K562 (cell line): ENCODE measurements around the gene SLC3A2. TPM values are rescaled to one million over a fixed set of nuclear protein-coding genes. Genes with fewer than 3 reads are reported as not detected.

Experiments
- BRCA1 ChIP-seq, 2 experiments: fragments of 450-650 bp in 1 of 2; sonication (generic) in 1 of 2; formaldehyde crosslinking in 1 of 2; IDR thresholded peaks; 2 replicates each; pipeline versions ENCODE4 v1.5.0 to v1.6.1; 2017 to 2020; ENCODE audit warnings: mild to moderate bottlenecking in 1 of 2, missing genetic modification reagents in 1 of 2
- CTBP1 ChIP-seq: fragments of 450-650 bp; IDR thresholded peaks from 2 replicates; pipeline ENCODE4 v1.6.1; 2016; ENCODE audit warnings: borderline replicate concordance
- E2F3 ChIP-seq: fragments of 250-450 bp; sonication (Bioruptor Pico); IDR thresholded peaks from 2 replicates; pipeline ENCODE4 v1.4.0; 2020; ENCODE audit warnings: mild to moderate bottlenecking
- GABPA ChIP-seq: fragments of 200-800 bp; sonication (Bioruptor generic); conservative IDR thresholded peaks from 2 replicates; pipeline ENCODE4 v1.6.1; 2016; ENCODE audit warnings: low read depth, missing genetic modification characterization, missing compliant biosample characterization
- HDAC1 ChIP-seq, 2 experiments: fragments of 450-650 bp; IDR thresholded peaks; 2 replicates each; pipeline ENCODE4 v1.6.1; 2016 to 2017; ENCODE audit warnings: inconsistent platforms in 1 of 2, mild to moderate bottlenecking in 1 of 2, moderate library complexity in 1 of 2
- MAFG ChIP-seq: fragments of 450-650 bp; conservative IDR thresholded peaks from 2 replicates; pipeline ENCODE4 v1.6.1; 2016; ENCODE audit warnings: missing genetic modification characterization, missing compliant biosample characterization
- MTA1 ChIP-seq: fragments of 450-650 bp; IDR thresholded peaks from 2 replicates; pipeline ENCODE4 v1.6.1; 2017; ENCODE audit warnings: borderline replicate concordance
- PHF20 ChIP-seq: fragments of 450-650 bp; IDR thresholded peaks from 2 replicates; pipeline ENCODE4 v1.6.1; 2018; ENCODE audit not compliant: partially characterized antibody
- ZNF778 ChIP-seq: fragments of 450-650 bp; formaldehyde crosslinking; IDR thresholded peaks from 2 replicates; pipeline ENCODE4 v1.4.0; 2020; ENCODE audit warnings: mild to moderate bottlenecking, moderate library complexity
- polyA plus RNA-seq, 8 experiments: library from polyadenylated mRNA; depleted of rRNA in 4 of 8; stranded (reverse) in 5 of 8; unstranded in 3 of 8; fragments of >200 nt; fragmentation: Nextera tagmentation in 2 of 8; fragmentation: Illumina TruSeq in 1 of 8; extraction: Ambion mirVana in 2 of 8; extraction: Trizol in 1 of 8; gene quantifications; 2 replicates each; pipeline versions ENCODE4 v1.2.1 to v1.2.3, GENCODE V29; 2011 to 2014; ENCODE audit warnings: inconsistent platforms in 1 of 8, missing spikeins in 1 of 8
- total RNA-seq, 7 experiments: library from RNA; depleted of rRNA in 6 of 7; stranded (reverse); fragments of >200 nt in 6 of 7; fragmentation: Illumina TruSeq in 2 of 7; extraction: Trizol in 2 of 7; gene quantifications; 2 replicates each; pipeline versions ENCODE4 v1.2.1 to v1.2.3, GENCODE V29; 2011 to 2021; ENCODE audit warnings: low replicate concordance in 1 of 7
- TF ChIP-seq, protein P1 (sequence below): fragments of 450-650 bp; IDR thresholded peaks from 2 replicates; pipeline ENCODE4 v1.6.1; 2018; ENCODE audit not compliant: partially characterized antibody
- TF ChIP-seq, protein P2 (sequence below): fragments of 250-450 bp; sonication (Bioruptor Pico); IDR thresholded peaks from 2 replicates; pipeline ENCODE4 v1.4.0; 2020
- TF ChIP-seq, protein P3 (sequence below): sonication (generic); formaldehyde crosslinking; IDR thresholded peaks from 2 replicates; pipeline ENCODE4 v1.8.0; 2022; ENCODE audit warnings: missing genetic modification reagents, mild to moderate bottlenecking, moderate library complexity, borderline replicate concordance
- TF ChIP-seq, protein P4 (sequence below): sonication (generic); formaldehyde crosslinking; IDR thresholded peaks from 2 replicates; pipeline ENCODE4 v1.8.0; 2022; ENCODE audit warnings: mild to moderate bottlenecking, missing genetic modification reagents

Gene SLC3A2
- total and polyA plus RNA-seq, 9 of the 15 experiments (the other 6 are each of a cell fraction or from before 2014, with no cell fraction given), result 20.0 to 296 (median 214) TPM

DNA sequence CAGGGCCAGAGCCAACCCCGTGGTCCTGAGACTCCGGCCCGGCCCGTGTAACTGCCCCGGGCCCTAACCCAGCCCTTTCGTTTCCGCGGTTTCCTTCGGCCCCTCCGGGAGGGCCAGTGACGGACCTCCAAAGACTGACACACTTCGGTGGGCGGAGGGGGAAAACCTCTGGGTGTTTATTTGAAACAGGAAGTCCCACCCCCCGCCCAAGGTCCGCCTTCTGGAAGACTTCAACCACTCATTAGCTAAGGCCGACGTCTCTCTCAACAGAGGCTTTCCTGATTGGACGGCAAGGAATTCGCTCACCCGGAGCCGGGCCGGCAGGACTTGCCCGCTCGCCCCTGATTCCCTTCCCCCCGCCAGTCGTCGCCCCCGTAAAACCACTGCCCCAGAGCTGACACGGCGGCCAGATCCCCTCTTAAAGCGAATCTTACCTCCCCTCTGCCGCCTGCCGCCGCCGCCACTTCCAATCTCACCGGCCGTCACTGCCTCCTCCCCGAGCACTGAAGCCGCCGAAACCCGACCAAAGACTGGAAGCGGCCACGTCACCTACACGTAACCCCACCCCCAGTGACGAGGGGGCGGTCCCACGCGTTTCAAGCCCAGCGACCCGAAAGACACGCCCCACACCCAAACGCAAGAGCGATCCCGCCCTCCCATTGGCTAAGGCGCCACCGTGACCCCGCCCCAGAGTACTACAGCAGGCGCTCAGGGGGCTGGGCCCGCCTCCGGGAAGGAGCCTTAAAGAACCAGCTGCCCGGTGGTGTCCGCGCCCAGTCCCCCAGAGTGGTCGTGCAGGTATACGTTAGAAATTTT lies 49.0 kb upstream of the SLC3A2 start, which contains the start of gene STX5 (continued):
- TF ChIP-seq, protein P1, sequence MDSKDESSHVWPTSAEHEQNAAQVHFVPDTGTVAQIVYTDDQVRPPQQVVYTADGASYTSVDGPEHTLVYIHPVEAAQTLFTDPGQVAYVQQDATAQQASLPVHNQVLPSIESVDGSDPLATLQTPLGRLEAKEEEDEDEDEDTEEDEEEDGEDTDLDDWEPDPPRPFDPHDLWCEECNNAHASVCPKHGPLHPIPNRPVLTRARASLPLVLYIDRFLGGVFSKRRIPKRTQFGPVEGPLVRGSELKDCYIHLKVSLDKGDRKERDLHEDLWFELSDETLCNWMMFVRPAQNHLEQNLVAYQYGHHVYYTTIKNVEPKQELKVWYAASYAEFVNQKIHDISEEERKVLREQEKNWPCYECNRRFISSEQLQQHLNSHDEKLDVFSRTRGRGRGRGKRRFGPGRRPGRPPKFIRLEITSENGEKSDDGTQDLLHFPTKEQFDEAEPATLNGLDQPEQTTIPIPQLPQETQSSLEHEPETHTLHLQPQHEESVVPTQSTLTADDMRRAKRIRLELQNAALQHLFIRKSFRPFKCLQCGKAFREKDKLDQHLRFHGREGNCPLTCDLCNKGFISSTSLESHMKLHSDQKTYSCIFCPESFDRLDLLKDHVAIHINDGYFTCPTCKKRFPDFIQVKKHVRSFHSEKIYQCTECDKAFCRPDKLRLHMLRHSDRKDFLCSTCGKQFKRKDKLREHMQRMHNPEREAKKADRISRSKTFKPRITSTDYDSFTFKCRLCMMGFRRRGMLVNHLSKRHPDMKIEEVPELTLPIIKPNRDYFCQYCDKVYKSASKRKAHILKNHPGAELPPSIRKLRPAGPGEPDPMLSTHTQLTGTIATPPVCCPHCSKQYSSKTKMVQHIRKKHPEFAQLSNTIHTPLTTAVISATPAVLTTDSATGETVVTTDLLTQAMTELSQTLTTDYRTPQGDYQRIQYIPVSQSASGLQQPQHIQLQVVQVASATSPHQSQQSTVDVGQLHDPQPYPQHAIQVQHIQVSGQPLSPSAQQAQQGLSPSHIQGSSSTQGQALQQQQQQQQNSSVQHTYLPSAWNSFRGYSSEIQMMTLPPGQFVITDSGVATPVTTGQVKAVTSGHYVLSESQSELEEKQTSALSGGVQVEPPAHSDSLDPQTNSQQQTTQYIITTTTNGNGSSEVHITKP, result peak; percentile 69
- peak; percentile 97 for TF ChIP-seq GABPA (tag)
- TF ChIP-seq ZNF778 (CRISPR knock-in tag), result no peak
- TF ChIP-seq, protein P2, sequence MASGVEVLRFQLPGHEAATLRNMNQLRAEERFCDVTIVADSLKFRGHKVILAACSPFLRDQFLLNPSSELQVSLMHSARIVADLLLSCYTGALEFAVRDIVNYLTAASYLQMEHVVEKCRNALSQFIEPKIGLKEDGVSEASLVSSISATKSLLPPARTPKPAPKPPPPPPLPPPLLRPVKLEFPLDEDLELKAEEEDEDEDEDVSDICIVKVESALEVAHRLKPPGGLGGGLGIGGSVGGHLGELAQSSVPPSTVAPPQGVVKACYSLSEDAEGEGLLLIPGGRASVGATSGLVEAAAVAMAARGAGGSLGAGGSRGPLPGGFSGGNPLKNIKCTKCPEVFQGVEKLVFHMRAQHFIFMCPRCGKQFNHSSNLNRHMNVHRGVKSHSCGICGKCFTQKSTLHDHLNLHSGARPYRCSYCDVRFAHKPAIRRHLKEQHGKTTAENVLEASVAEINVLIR (CRISPR knock-in tag), result peak; percentile 73
- no peak for TF ChIP-seq MAFG
- TF ChIP-seq, protein P3, sequence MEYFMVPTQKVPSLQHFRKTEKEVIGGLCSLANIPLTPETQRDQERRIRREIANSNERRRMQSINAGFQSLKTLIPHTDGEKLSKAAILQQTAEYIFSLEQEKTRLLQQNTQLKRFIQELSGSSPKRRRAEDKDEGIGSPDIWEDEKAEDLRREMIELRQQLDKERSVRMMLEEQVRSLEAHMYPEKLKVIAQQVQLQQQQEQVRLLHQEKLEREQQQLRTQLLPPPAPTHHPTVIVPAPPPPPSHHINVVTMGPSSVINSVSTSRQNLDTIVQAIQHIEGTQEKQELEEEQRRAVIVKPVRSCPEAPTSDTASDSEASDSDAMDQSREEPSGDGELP, result peak; percentile 92
- TF ChIP-seq E2F3 (CRISPR knock-in tag), result no peak
- TF ChIP-seq CTBP1, result peak; percentile 5; the same call in 1 of the 2 replicates
- TF ChIP-seq PHF20, result peak; percentile 36
- TF ChIP-seq MTA1, result no peak
- TF ChIP-seq BRCA1 (IDR thresholded peaks at IDR 0.05), result no peak
- TF ChIP-seq BRCA1 (CRISPR knock-in tag; IDR thresholded peaks at IDR 0.05), result no peak
- TF ChIP-seq HDAC1 (IDR thresholded peaks at IDR 0.05), result peak in 1 of 2 experiments; percentile 36; a peak in 1 of 4 replicates
- TF ChIP-seq, protein P4, sequence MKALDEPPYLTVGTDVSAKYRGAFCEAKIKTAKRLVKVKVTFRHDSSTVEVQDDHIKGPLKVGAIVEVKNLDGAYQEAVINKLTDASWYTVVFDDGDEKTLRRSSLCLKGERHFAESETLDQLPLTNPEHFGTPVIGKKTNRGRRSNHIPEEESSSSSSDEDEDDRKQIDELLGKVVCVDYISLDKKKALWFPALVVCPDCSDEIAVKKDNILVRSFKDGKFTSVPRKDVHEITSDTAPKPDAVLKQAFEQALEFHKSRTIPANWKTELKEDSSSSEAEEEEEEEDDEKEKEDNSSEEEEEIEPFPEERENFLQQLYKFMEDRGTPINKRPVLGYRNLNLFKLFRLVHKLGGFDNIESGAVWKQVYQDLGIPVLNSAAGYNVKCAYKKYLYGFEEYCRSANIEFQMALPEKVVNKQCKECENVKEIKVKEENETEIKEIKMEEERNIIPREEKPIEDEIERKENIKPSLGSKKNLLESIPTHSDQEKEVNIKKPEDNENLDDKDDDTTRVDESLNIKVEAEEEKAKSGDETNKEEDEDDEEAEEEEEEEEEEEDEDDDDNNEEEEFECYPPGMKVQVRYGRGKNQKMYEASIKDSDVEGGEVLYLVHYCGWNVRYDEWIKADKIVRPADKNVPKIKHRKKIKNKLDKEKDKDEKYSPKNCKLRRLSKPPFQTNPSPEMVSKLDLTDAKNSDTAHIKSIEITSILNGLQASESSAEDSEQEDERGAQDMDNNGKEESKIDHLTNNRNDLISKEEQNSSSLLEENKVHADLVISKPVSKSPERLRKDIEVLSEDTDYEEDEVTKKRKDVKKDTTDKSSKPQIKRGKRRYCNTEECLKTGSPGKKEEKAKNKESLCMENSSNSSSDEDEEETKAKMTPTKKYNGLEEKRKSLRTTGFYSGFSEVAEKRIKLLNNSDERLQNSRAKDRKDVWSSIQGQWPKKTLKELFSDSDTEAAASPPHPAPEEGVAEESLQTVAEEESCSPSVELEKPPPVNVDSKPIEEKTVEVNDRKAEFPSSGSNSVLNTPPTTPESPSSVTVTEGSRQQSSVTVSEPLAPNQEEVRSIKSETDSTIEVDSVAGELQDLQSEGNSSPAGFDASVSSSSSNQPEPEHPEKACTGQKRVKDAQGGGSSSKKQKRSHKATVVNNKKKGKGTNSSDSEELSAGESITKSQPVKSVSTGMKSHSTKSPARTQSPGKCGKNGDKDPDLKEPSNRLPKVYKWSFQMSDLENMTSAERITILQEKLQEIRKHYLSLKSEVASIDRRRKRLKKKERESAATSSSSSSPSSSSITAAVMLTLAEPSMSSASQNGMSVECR (CRISPR knock-in tag), result peak; percentile 10; the same call in 1 of the 2 replicates
